ENCODE measurements around the gene CDK19.

The CDK19 gene

DNA sequence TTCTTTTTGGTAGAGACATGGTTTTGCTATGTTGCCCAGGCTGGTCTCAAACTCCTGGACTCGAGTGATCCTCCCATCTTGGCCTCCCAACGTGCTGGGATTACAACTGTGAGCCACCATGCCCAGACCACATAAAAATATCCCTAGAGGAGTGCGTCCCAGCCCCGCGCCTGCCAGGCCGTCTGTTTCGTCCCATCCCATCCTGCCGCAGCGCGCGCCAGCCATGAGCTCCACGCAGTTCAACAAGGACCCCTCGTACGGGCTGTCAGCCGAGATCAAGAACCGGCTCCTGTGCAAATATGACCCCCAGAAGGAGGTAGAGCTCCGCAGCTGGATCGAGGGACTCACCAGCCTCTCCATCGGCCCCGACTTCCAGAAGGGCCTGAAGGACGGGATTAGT, 42.7 kb upstream of the CDK19 start:
- Histone ChIP-seq H3K79me1 (replicated peaks; ENCODE audit: low read length, poor library complexity, severe bottlenecking) (no peaks in the 10 kb centered on the region), H2BK5ac (ENCODE audit: low read depth, low read length, poor library complexity, severe bottlenecking) (no peak overlapping the region), H2AK5ac (ENCODE audit: low read length, severe bottlenecking) (no peak overlapping the region), H3K14ac (ENCODE audit: low read length in 2 of 2) (no peak overlapping the region), H3K27ac (ENCODE audit: low read length, poor library complexity, severe bottlenecking) (no peak overlapping the region), H2BK15ac (ENCODE audit: low read depth, poor library complexity, severe bottlenecking) (no peak overlapping the region), H3K4me1 (ENCODE audit: control insufficient read depth, insufficient read depth, low read depth, low read length) (no peaks in the 10 kb centered on the region), H3K4ac (ENCODE audit: low read depth in 1 of 2, low read length in 2 of 2) (no peak overlapping the region), H3K27me3 (ENCODE audit: control insufficient read depth in 1 of 2, insufficient read depth in 1 of 2, low read length in 2 of 2) (no peaks in the 10 kb centered on the region), H3K36me3 (ENCODE audit: control insufficient read depth in 1 of 2, insufficient read depth in 2 of 2, low read depth in 1 of 2, low read length in 2 of 2) (peaks cover 0 to 9% of the 10 kb centered on the region in 2 experiments), H2BK12ac (ENCODE audit: low read length in 2 of 2) (no peak overlapping the region), H4K91ac (ENCODE audit: low read length) (no peak overlapping the region), H3K9ac (ENCODE audit: low read length) (no peak overlapping the region), H3K9me3 (ENCODE audit: control insufficient read depth, low read length) (no peaks in the 10 kb centered on the region), H3K23ac (ENCODE audit: low read length in 2 of 2) (no peak overlapping the region), H3K4me3 (ENCODE audit: insufficient read depth in 1 of 2, low read depth in 1 of 2, low read length in 2 of 2) (no peak overlapping the region), H2BK120ac (ENCODE audit: low read depth, low read length) (no peak overlapping the region), H2AFZ (ENCODE audit: low read depth, low read length) (no peak overlapping the region), H3K18ac (ENCODE audit: low read depth in 1 of 2, low read length in 2 of 2) (no peak overlapping the region), H3K4me2 (ENCODE audit: low read length, poor library complexity, severe bottlenecking) (no peak overlapping the region), H4K8ac (ENCODE audit: low read length) (no peak overlapping the region)
- 98% methylated on average over 21 of the region's 21 CpGs for WGBS
- DNase-seq: no peak

DNA sequence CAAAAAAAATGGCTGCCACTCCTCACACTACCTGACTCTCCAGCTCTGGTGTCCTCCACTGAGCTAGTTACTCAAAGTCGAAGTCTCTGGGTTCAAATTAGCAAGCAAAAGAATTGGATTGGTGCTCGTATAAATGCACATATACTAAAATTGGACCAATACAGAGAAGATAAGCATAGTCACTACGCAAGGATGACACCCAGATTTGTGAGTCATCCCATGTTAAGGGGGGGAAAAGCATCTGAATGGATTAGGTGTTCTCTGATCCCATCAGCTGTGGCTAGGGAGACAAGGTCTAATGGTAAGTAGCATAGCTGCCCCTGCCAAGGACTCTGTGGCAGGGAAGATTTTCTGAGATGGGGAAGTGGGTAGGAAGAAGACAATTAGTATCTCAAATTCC, 41.0 kb upstream of the CDK19 start:
- Histone ChIP-seq H3K4me1 (ENCODE audit: control insufficient read depth, insufficient read depth, low read depth, low read length) (no peaks in the 10 kb centered on the region), H3K4me2 (ENCODE audit: low read length, poor library complexity, severe bottlenecking) (no peak overlapping the region), H3K23ac (ENCODE audit: low read length in 2 of 2) (no peak overlapping the region), H3K79me1 (replicated peaks; ENCODE audit: low read length, poor library complexity, severe bottlenecking) (no peaks in the 10 kb centered on the region), H3K27me3 (ENCODE audit: control insufficient read depth in 1 of 2, insufficient read depth in 1 of 2, low read length in 2 of 2) (no peaks in the 10 kb centered on the region), H3K36me3 (ENCODE audit: control insufficient read depth in 1 of 2, insufficient read depth in 2 of 2, low read depth in 1 of 2, low read length in 2 of 2) (peaks cover 0 to 9% of the 10 kb centered on the region in 2 experiments), H2BK120ac (ENCODE audit: low read depth, low read length) (no peak overlapping the region), H3K27ac (ENCODE audit: low read length, poor library complexity, severe bottlenecking) (no peak overlapping the region), H2AFZ (ENCODE audit: low read depth, low read length) (no peak overlapping the region), H3K9me3 (ENCODE audit: control insufficient read depth, low read length) (no peaks in the 10 kb centered on the region), H3K4ac (ENCODE audit: low read depth in 1 of 2, low read length in 2 of 2) (no peak overlapping the region), H4K8ac (ENCODE audit: low read length) (no peak overlapping the region), H3K14ac (ENCODE audit: low read length in 2 of 2) (no peak overlapping the region), H2BK12ac (ENCODE audit: low read length in 2 of 2) (no peak overlapping the region), H2BK15ac (ENCODE audit: low read depth, poor library complexity, severe bottlenecking) (no peak overlapping the region), H3K18ac (ENCODE audit: low read depth in 1 of 2, low read length in 2 of 2) (no peak overlapping the region), H3K4me3 (ENCODE audit: insufficient read depth in 1 of 2, low read depth in 1 of 2, low read length in 2 of 2) (no peak overlapping the region), H4K91ac (ENCODE audit: low read length) (no peak overlapping the region), H3K9ac (ENCODE audit: low read length) (no peak overlapping the region), H2AK5ac (ENCODE audit: low read length, severe bottlenecking) (no peak overlapping the region), H2BK5ac (ENCODE audit: low read depth, low read length, poor library complexity, severe bottlenecking) (no peak overlapping the region)
- WGBS: 99% methylated on average over 3 of the region's 3 CpGs
- DNase-seq: no peak

DNA sequence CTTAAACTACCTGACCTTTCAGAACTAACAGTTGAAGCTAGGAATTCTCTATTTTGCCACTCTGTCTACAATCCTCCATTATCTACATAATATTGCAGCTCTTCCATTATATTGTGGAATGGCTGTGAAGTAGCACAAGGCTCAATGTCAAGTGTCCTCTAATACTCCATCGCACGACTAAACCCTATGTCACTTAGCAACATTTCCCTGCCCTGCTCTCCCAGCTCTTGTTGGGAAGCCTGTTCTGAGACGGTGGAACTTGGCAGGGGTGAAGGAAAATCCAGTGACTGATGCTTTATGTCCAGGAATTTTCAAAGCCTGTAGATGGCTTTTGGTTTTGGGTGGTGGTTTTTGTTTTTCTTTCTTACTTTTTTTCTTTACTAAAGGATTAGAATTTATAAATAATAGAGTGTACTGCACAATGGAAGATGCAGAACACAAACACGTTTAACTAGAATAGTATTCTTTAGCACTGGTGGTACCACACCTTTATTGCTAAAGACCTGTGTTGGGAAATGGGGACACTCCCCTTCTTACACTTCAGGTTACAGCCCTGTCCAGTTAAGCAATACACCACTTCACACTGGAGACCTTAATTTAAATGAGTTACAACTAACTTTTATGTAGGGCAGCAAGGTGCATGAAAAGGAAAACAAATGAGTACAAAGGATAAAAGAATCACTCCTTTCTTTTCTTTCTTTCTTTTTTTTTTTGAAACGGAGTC, 38.6 kb upstream of the CDK19 start:
- no peak overlapping the region for H3K18ac ChIP-seq (ENCODE audit: low read depth in 1 of 2, low read length in 2 of 2)
- H3K4me2 ChIP-seq (ENCODE audit: low read length, poor library complexity, severe bottlenecking): no peak overlapping the region
- DNase-seq: no peak
- no peak overlapping the region for H2BK5ac ChIP-seq (ENCODE audit: low read depth, low read length, poor library complexity, severe bottlenecking)
- no peak overlapping the region for H3K4ac ChIP-seq (ENCODE audit: low read depth in 1 of 2, low read length in 2 of 2)
- H2BK12ac ChIP-seq (ENCODE audit: low read length in 2 of 2): no peak overlapping the region
- peaks cover 0 to 9% of the 10 kb centered on the region in 2 experiments for H3K36me3 ChIP-seq (ENCODE audit: control insufficient read depth in 1 of 2, insufficient read depth in 2 of 2, low read depth in 1 of 2, low read length in 2 of 2)
- no peaks in the 10 kb centered on the region for H3K79me1 ChIP-seq (replicated peaks; ENCODE audit: low read length, poor library complexity, severe bottlenecking)
- H2BK120ac ChIP-seq (ENCODE audit: low read depth, low read length): no peak overlapping the region
- H4K91ac ChIP-seq (ENCODE audit: low read length): no peak overlapping the region
- no peaks in the 10 kb centered on the region for H3K27me3 ChIP-seq (ENCODE audit: control insufficient read depth in 1 of 2, insufficient read depth in 1 of 2, low read length in 2 of 2)
- no peak overlapping the region for H2AFZ ChIP-seq (ENCODE audit: low read depth, low read length)
- H3K9me3 ChIP-seq (ENCODE audit: control insufficient read depth, low read length): no peaks in the 10 kb centered on the region
- no peaks in the 10 kb centered on the region for H3K4me1 ChIP-seq (ENCODE audit: control insufficient read depth, insufficient read depth, low read depth, low read length)
- no peak overlapping the region for H3K27ac ChIP-seq (ENCODE audit: low read length, poor library complexity, severe bottlenecking)
- H3K4me3 ChIP-seq (ENCODE audit: insufficient read depth in 1 of 2, low read depth in 1 of 2, low read length in 2 of 2): no peak overlapping the region
- 100% methylated on average over 3 of the region's 5 CpGs for WGBS
- no peak overlapping the region for H3K23ac ChIP-seq (ENCODE audit: low read length in 2 of 2)
- H3K9ac ChIP-seq (ENCODE audit: low read length): no peak overlapping the region
- H2BK15ac ChIP-seq (ENCODE audit: low read depth, poor library complexity, severe bottlenecking): no peak overlapping the region
- no peak overlapping the region for H2AK5ac ChIP-seq (ENCODE audit: low read length, severe bottlenecking)
- no peak overlapping the region for H3K14ac ChIP-seq (ENCODE audit: low read length in 2 of 2)
- no peak overlapping the region for H4K8ac ChIP-seq (ENCODE audit: low read length)

DNA sequence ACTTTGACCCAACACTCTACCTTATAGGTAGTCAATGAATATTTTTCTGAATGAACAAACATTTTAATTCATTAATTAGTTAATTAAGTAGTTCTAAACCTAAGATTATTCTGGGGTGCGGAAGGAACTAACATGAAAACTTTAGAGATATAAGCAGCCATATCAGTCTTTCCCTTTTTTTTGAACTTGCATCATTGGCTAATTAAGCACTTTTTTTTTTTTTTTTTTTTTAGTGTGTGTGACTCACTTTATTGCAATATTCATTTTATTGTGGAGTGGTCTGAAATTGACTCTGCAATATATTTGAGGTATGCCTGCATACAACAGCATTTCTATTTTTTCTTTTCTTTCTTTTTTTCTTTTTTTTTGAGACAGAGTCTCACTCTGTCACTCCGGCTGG, 37.5 kb upstream of the CDK19 start:
- Histone ChIP-seq H2BK15ac (ENCODE audit: low read depth, poor library complexity, severe bottlenecking) (no peak overlapping the region), H3K4ac (ENCODE audit: low read depth in 1 of 2, low read length in 2 of 2) (no peak overlapping the region), H3K18ac (ENCODE audit: low read depth in 1 of 2, low read length in 2 of 2) (no peak overlapping the region)

More for the DNA sequence above, 37.5 kb upstream of the CDK19 start:
- no peak for DNase-seq
- H3K9me3 ChIP-seq (ENCODE audit: control insufficient read depth, low read length): no peaks in the 10 kb centered on the region
- H2BK5ac ChIP-seq (ENCODE audit: low read depth, low read length, poor library complexity, severe bottlenecking): no peak overlapping the region
- H2AFZ ChIP-seq (ENCODE audit: low read depth, low read length): no peak overlapping the region
- no peak overlapping the region for H3K9ac ChIP-seq (ENCODE audit: low read length)
- H3K79me1 ChIP-seq (replicated peaks; ENCODE audit: low read length, poor library complexity, severe bottlenecking): no peaks in the 10 kb centered on the region
- no peak overlapping the region for H2AK5ac ChIP-seq (ENCODE audit: low read length, severe bottlenecking)
- H3K4me1 ChIP-seq (ENCODE audit: control insufficient read depth, insufficient read depth, low read depth, low read length): no peaks in the 10 kb centered on the region
- H3K27ac ChIP-seq (ENCODE audit: low read length, poor library complexity, severe bottlenecking): no peak overlapping the region
- H4K91ac ChIP-seq (ENCODE audit: low read length): no peak overlapping the region
- H3K36me3 ChIP-seq (ENCODE audit: control insufficient read depth in 1 of 2, insufficient read depth in 2 of 2, low read depth in 1 of 2, low read length in 2 of 2): no peaks in the 10 kb centered on the region
- no peak overlapping the region for H3K23ac ChIP-seq (ENCODE audit: low read length in 2 of 2)
- no peak overlapping the region for H3K4me3 ChIP-seq (ENCODE audit: insufficient read depth in 1 of 2, low read depth in 1 of 2, low read length in 2 of 2)
- H2BK12ac ChIP-seq (ENCODE audit: low read length in 2 of 2): no peak overlapping the region
- no peak overlapping the region for H2BK120ac ChIP-seq (ENCODE audit: low read depth, low read length)
- no peak overlapping the region for H3K14ac ChIP-seq (ENCODE audit: low read length in 2 of 2)
- H3K4me2 ChIP-seq (ENCODE audit: low read length, poor library complexity, severe bottlenecking): no peak overlapping the region
- no peaks in the 10 kb centered on the region for H3K27me3 ChIP-seq (ENCODE audit: control insufficient read depth in 1 of 2, insufficient read depth in 1 of 2, low read length in 2 of 2)
- WGBS: 100% methylated on average over 1 of the region's 2 CpGs
- H4K8ac ChIP-seq (ENCODE audit: low read length): no peak overlapping the region
